NB4 (cell line): ENCODE results near the gene ART3.

Source experiments
- CTCF ChIP-seq: IDR thresholded peaks from one replicate; pipeline ENCODE4 v1.5.1; 2012; ENCODE audit warnings: low read depth, low read length
- MYC ChIP-seq: IDR thresholded peaks from 2 replicates; pipeline ENCODE4 v1.6.1; 2011; ENCODE audit warnings: low read depth, low read length

DNA sequence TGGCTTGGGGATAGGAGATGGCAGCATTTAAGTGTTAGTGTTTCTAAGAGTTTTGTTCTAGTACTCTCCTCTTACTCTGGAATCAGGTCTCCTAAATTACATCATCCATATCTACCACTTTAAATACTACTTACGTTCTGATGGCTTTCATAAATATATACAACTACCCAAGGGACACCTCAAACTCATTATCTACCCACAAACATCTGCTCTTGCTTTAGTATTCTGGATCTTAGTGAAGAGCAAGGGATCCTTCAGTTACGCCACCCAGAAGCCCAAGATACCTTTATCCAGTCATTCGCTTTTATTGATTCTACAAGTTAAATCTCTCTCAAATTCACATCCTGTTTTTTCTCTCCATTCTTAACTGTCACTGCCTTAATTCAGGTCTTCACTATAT lies 66.7 kb downstream of the ART3 start:
- TF ChIP-seq CTCF = no peak
- TF ChIP-seq MYC = no peak
